ENCODE results near the gene LYRM7.
"Not testable (repeated sequence)": the region's sequence is repeated elsewhere in the genome, so short reads cannot be mapped to it uniquely, and the experiment has no call there.

LYRM7 gene

GRCh38 chr5:131170540-131171275 lies at the start of gene LYRM7:
LYRM7 (plus strand) TSS chr5:131170944; CDS start chr5:131171021, 77 bp downstream.
- H3K4me3 ChIP-seq (ENCODE audit: low read depth, low read length): peak within 1 kb of the TSS; percentile 83

GRCh38 chr5:131127244-131127643 lies 43.5 kb upstream of the LYRM7 start:
- H3K4me3 ChIP-seq (ENCODE audit: low read depth, low read length): not testable (repeated sequence)

More at GRCh38 chr5:131170540-131171275, at the start of gene LYRM7:
- TF ChIP-seq CTCF (IDR thresholded peaks at IDR 0.05; ENCODE audit: low read depth, low read length): no peak

GRCh38 chr5:131129306-131129705 lies 41.4 kb upstream of the LYRM7 start:
- H3K4me3 ChIP-seq (ENCODE audit: low read depth, low read length): no peak overlapping the region

GRCh38 chr5:131133091-131133490 lies 37.7 kb upstream of the LYRM7 start:
- not testable (repeated sequence) for H3K4me3 ChIP-seq (ENCODE audit: low read depth, low read length)

More at GRCh38 chr5:131129306-131129705, 41.4 kb upstream of the LYRM7 start:
- no peak for TF ChIP-seq CTCF (IDR thresholded peaks at IDR 0.05; ENCODE audit: low read depth, low read length)

- H3K4me3 ChIP-seq (ENCODE audit: low read depth, low read length): not testable (repeated sequence)
These were observed 32.3 kb upstream of the LYRM7 start for GRCh38 chr5:131138406-131138805.

- no peak for TF ChIP-seq CTCF (IDR thresholded peaks at IDR 0.05; ENCODE audit: low read depth, low read length)
- H3K4me3 ChIP-seq (ENCODE audit: low read depth, low read length): no peak overlapping the region
These were observed 31.4 kb upstream of the LYRM7 start for GRCh38 chr5:131139321-131139720.

DNA sequence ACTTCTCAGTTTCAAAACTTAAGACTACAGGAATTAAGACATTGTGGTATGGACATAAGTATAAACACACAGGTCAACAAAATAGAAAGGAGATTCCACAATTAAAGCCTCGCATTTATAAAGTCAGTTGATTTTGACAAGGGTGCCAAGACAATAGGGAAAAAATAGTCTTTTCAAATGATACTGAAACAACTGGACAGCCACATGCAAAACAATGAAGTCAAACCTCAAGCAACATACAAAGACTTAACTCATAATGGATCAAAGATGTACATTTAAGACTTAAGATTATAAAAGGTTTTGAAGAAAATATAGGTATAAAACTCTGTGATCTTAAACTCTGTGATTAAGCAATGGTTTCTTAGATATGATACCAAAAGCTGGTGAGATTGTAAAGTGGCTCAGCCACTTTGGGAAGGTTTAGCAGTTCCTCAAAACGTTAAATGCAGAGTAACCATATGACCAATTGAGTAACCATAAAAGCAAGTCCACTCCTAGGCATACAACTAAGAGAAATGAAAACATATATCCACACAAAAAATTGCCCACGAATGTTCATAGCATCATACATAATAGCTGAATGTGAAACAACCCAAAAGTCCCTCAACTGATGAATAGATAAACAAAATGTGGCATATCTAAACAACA lies 27.6 kb upstream of the LYRM7 start:
- no peak overlapping the region for H3K4me3 ChIP-seq (ENCODE audit: low read depth, low read length)
- TF ChIP-seq CTCF (IDR thresholded peaks at IDR 0.05; ENCODE audit: low read depth, low read length): no peak

- no peak for TF ChIP-seq CTCF (IDR thresholded peaks at IDR 0.05; ENCODE audit: low read depth, low read length)
- H3K4me3 ChIP-seq (ENCODE audit: low read depth, low read length): no peak overlapping the region
These were observed 23.5 kb upstream of the LYRM7 start for GRCh38 chr5:131147258-131147657.

DNA sequence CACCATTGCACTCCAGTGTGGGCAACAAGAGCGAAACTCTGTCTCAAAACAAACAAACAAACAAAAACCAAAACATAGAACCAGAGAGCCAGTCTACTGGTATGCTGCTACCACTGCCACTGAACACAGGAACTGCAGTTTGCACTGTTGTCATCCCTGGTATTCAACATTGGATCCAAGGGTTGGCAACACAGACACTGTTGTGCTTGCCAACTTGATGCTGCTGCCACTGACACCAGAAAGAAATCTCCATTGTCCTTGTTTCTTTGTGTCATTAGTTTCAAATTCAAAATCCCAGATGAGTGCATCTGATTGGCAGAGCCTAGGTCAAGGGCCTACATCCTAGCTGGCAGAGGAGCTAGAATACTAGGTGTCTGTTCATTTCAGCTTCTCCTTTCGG lies 21.9 kb upstream of the LYRM7 start:
- no peak for TF ChIP-seq CTCF (IDR thresholded peaks at IDR 0.05; ENCODE audit: low read depth, low read length)
- no peak overlapping the region for H3K4me3 ChIP-seq (ENCODE audit: low read depth, low read length)

Measured in WI38 (cell line).